ENCODE results near the gene CDCA7. TPM values are rescaled to one million over a fixed set of nuclear protein-coding genes. Genes with fewer than 3 reads are reported as not detected.

Gene CDCA7
- total RNA-seq, 2 donors from 2014 or later: 3.1 to 3.6 TPM

DNA sequence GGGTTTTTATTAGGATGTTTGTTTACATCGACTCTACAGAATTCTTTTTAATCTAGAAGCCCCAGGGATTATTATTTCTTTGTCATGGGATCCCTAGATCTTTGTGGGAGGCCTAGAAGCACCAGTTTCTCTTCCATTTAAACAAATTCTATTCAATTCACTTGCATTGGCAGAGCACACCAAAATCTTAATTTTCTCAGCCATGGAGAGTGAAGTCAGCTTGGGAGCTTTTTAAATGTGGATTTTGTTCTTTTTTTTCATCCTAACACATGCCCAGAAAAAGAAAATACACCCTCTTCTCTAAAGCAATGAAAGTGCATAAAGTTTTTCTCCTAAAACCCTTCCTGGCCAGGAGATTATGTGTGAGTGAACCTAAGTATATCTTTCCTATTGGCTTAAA lies 38.5 kb downstream of the CDCA7 start:
- 80 to 81% methylated on average over 1 of the region's 1 CpG for WGBS, 2 donors
- Histone ChIP-seq H3K9me3 (no peaks in the 10 kb centered on the region), H3K27ac (no peak overlapping the region), H3K36me3 (replicated peaks in 1 of 2; ENCODE audit: insufficient read depth in 1 of 2, low read depth in 2 of 2) (no peaks in the 10 kb centered on the region), H3K4me1 (no peaks in the 10 kb centered on the region), H3K4me3 (no peak overlapping the region), H3K27me3 (peaks cover 0 to 3% of the 10 kb centered on the region in 2 donors)
- intact Hi-C loops (cut with DNase I): no loop called here
- ATAC-seq (no peak), DNase-seq (no peak)
- TF ChIP-seq POLR2A (IDR thresholded peaks at IDR 0.05): no peak
- TF ChIP-seq, protein P1, sequence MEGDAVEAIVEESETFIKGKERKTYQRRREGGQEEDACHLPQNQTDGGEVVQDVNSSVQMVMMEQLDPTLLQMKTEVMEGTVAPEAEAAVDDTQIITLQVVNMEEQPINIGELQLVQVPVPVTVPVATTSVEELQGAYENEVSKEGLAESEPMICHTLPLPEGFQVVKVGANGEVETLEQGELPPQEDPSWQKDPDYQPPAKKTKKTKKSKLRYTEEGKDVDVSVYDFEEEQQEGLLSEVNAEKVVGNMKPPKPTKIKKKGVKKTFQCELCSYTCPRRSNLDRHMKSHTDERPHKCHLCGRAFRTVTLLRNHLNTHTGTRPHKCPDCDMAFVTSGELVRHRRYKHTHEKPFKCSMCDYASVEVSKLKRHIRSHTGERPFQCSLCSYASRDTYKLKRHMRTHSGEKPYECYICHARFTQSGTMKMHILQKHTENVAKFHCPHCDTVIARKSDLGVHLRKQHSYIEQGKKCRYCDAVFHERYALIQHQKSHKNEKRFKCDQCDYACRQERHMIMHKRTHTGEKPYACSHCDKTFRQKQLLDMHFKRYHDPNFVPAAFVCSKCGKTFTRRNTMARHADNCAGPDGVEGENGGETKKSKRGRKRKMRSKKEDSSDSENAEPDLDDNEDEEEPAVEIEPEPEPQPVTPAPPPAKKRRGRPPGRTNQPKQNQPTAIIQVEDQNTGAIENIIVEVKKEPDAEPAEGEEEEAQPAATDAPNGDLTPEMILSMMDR (IDR thresholded peaks at IDR 0.05): no peak

DNA sequence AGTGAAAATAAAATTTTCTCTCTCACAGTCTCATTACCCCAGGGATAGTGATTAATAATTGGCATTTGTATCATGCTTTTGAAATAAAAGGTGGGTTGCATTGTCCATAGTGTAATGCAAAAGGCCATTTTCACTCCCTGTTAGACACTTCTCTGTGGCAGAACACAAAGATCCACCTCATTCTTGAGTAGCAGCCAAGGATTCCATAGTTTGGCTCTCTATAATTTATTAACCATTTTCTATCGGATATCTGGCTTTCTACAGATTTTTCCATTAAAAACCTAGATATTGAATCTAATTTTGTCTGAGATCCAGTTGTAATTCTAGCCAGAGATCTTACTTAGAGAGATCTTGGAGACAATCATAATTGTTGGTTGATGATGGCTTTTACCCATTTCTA lies 39.0 kb downstream of the CDCA7 start:
- no peak overlapping the region for H3K4me3 ChIP-seq
- WGBS, 2 donors: 33 to 56% methylated on average over 1 of the region's 1 CpG
- ATAC-seq (no peak), DNase-seq (no peak)
- H3K4me1 ChIP-seq: no peaks in the 10 kb centered on the region
- TF ChIP-seq, protein P1 (IDR thresholded peaks at IDR 0.05): no peak
- no peak for TF ChIP-seq POLR2A (IDR thresholded peaks at IDR 0.05)
- intact Hi-C loops (cut with DNase I): no loop called here
- no peaks in the 10 kb centered on the region for H3K36me3 ChIP-seq (replicated peaks in 1 of 2; ENCODE audit: insufficient read depth in 1 of 2, low read depth in 2 of 2)
- H3K9me3 ChIP-seq: no peaks in the 10 kb centered on the region
- peaks cover 0 to 3% of the 10 kb centered on the region in 2 donors for H3K27me3 ChIP-seq
- no peak overlapping the region for H3K27ac ChIP-seq

DNA sequence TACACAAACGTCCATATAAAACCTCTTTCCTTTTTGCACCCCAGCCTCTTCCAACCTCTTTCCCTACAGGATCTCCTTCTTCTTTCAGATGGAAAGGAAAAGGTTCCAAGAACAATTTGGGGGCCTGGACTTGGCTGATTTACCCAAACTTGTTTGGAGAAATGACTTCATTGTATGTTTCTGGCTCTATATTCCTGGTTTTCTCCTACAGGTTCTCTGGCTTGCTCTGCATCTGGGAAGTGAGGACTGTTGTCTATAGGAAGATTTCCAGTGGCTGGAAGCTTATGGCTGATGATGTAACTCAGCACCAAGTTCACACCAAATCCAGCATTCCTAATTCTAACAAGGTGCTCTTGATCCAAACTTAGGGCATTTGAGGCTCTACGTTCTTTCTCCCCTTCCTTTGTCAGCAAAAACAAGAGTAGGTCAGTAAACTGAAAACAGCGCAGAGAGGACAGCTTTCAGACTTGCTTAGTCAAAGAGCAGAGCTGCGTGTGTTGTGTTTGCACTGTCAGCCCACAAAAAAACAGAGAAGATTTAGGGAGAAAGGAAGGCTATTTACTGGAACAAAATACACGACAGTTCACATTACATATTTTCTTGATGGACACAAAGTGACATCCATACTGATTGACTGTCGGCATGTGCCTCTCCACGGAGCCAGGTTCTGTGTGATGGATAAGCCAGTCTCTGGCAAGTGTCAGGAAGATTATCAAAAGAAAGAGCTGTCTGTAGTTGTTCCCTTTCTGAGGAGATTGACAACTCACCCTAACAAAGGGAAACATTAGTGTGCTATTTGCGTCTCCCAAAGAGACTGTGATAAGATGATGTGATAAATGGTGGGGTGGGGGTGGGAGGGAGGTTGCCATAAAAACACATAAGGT lies 39.7 kb downstream of the CDCA7 start:
- DNase-seq (no peak), ATAC-seq (no peak)
- no peaks in the 10 kb centered on the region for H3K36me3 ChIP-seq (replicated peaks in 1 of 2; ENCODE audit: insufficient read depth in 1 of 2, low read depth in 2 of 2)
- H3K27me3 ChIP-seq: peaks cover 0 to 3% of the 10 kb centered on the region in 2 donors
- intact Hi-C loops (cut with DNase I): no loop called here
- WGBS, 2 donors: 50 to 57% methylated on average over 8 of the region's 8 CpGs
- no peaks in the 10 kb centered on the region for H3K9me3 ChIP-seq
- H3K4me3 ChIP-seq: no peak overlapping the region
- H3K27ac ChIP-seq: no peak overlapping the region
- TF ChIP-seq, protein P1 (IDR thresholded peaks at IDR 0.05): no peak
- TF ChIP-seq POLR2A (IDR thresholded peaks at IDR 0.05): no peak
- H3K4me1 ChIP-seq: no peaks in the 10 kb centered on the region

DNA sequence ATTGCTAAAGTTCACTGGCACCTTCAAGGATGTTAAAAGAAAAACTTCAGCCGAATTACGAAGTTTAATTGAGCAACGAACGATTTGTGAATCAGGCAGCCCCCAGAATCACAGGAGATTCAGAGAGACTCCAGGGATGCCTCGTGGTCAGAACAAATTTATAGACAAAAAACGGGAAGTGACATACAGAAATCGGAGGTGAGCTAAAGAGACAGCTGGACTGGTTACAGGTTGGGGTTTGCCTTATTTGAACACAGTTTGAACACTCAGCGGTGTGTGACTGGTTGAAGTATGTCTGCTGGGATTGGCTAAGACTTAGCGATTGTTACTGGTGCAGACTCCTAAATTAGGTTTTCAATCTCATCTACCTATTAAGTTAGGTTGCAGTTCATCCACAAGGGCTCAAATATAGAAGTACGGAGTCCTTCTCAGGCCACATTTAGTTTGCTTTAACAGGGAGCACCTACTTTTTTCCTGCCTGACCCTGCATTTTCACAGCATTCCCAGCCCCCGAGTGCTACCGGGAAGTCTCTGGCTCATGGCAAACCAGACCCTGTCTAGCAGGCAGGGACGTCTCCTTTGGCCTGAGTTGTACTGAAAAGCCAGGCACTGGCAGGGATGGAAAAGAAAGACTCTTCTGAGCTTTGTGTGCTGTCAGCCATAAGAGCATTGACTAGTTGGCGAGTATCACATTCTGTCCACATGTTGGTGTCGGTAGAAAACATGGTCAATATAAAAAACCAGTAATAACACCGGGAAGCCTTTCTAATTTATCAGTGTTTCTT lies 41.1 kb downstream of the CDCA7 start:
- Histone ChIP-seq H3K27me3 (peaks cover 0 to 3% of the 10 kb centered on the region in 2 donors), H3K9me3 (no peaks in the 10 kb centered on the region)
- no peak for TF ChIP-seq POLR2A (IDR thresholded peaks at IDR 0.05)
- TF ChIP-seq, protein P1 (IDR thresholded peaks at IDR 0.05): no peak

More for the DNA sequence above, 41.1 kb downstream of the CDCA7 start:
- Histone ChIP-seq H3K36me3 (replicated peaks in 1 of 2; ENCODE audit: insufficient read depth in 1 of 2, low read depth in 2 of 2) (no peaks in the 10 kb centered on the region), H3K4me3 (no peak overlapping the region), H3K4me1 (no peaks in the 10 kb centered on the region), H3K27ac (no peak overlapping the region)
- WGBS, 2 donors: 77% methylated on average over 16 of the region's 16 CpGs
- ATAC-seq (no peak), DNase-seq (no peak)
- intact Hi-C loops (cut with DNase I): no loop called here
